Astrocyte (in vitro differentiated cells and primary cell): ENCODE data around the gene ASAP2. TPM values are rescaled to one million over a fixed set of nuclear protein-coding genes. Genes with fewer than 3 reads are reported as not detected.

ENCODE experiments used
- DNase-seq: peaks from one replicate; pipeline ENCODE4 v3.0.0-alpha.2; 2010; ENCODE audit warnings: low read depth
- FAIRE-seq: peaks from 2 replicates; lab custom pipeline; 2011; peaks lifted over from hg19 to GRCh38; lab: Jason Lieb, UNC
- H2AFZ ChIP-seq: 2 replicates; pipeline ENCODE4 v1.6.0; 2012; ENCODE audit warnings: low read depth, low read length, inconsistent platforms
- H3K27ac ChIP-seq: 2 replicates; pipeline ENCODE4 v1.5.1; 2011; ENCODE audit warnings: low read depth, low read length, inconsistent platforms
- H3K27me3 ChIP-seq: 2 replicates; pipeline ENCODE4 v1.6.0; 2011; ENCODE audit warnings: low read length, inconsistent platforms; ENCODE audit not compliant: insufficient read depth
- H3K36me3 ChIP-seq: 2 replicates; pipeline ENCODE4 v1.5.1; 2011; ENCODE audit warnings: low read length, inconsistent platforms; ENCODE audit not compliant: insufficient read depth
- H3K4me1 ChIP-seq: 2 replicates; pipeline ENCODE4 v1.5.1; 2011; ENCODE audit warnings: low read length, inconsistent platforms; ENCODE audit not compliant: insufficient read depth
- H3K4me2 ChIP-seq: 2 replicates; pipeline ENCODE4 v1.6.0; 2012; ENCODE audit warnings: low read length, inconsistent platforms
- H3K4me3 ChIP-seq: 2 replicates; pipeline ENCODE4 v1.5.1; 2011; ENCODE audit warnings: low read depth, mild to moderate bottlenecking, low read length, inconsistent platforms; ENCODE audit not compliant: insufficient read depth
- H3K79me2 ChIP-seq: 2 replicates; pipeline ENCODE4 v1.6.0; 2012; ENCODE audit warnings: mild to moderate bottlenecking, low read length, inconsistent platforms; ENCODE audit not compliant: insufficient read depth
- H3K9ac ChIP-seq: 2 replicates; pipeline ENCODE4 v1.6.0; 2012; ENCODE audit warnings: mild to moderate bottlenecking, low read length, inconsistent platforms
- H3K9me3 ChIP-seq: 2 replicates; pipeline ENCODE4 v1.5.1; 2012; ENCODE audit warnings: low read depth, mild to moderate bottlenecking, low read length, inconsistent platforms; ENCODE audit not compliant: insufficient read depth
- H4K20me1 ChIP-seq: 2 replicates; pipeline ENCODE4 v1.6.0; 2012; ENCODE audit warnings: low read length, inconsistent platforms; ENCODE audit not compliant: insufficient read depth
- H3K27ac Mint-ChIP-seq: one replicate; pipeline ENCODE4 v1.8.0; 2021; ENCODE audit warnings: mild to moderate bottlenecking, mixed read lengths; ENCODE audit not compliant: unreplicated experiment
- H3K27me3 Mint-ChIP-seq: one replicate; pipeline ENCODE4 v1.8.0; 2021; ENCODE audit warnings: low read depth, mixed read lengths; ENCODE audit not compliant: unreplicated experiment
- H3K36me3 Mint-ChIP-seq: one replicate; pipeline ENCODE4 v1.8.0; 2021; ENCODE audit warnings: low read depth, mixed read lengths; ENCODE audit not compliant: unreplicated experiment
- H3K4me1 Mint-ChIP-seq: one replicate; pipeline ENCODE4 v1.8.0; 2021; ENCODE audit warnings: low read depth, mixed read lengths; ENCODE audit not compliant: unreplicated experiment
- H3K4me3 Mint-ChIP-seq: one replicate; pipeline ENCODE4 v1.8.0; 2021; ENCODE audit warnings: mild to moderate bottlenecking, moderate library complexity, mixed read lengths; ENCODE audit not compliant: unreplicated experiment
- H3K9me3 Mint-ChIP-seq: one replicate; pipeline ENCODE4 v1.8.0; 2021; ENCODE audit warnings: mild to moderate bottlenecking, mixed read lengths; ENCODE audit not compliant: unreplicated experiment
- EZH2 ChIP-seq: IDR thresholded peaks from 2 replicates; pipeline ENCODE4 v1.6.1; 2012; ENCODE audit warnings: mild to moderate bottlenecking, low read length, inconsistent platforms; ENCODE audit not compliant: insufficient read depth
- total RNA-seq: library from RNA; stranded (reverse); gene quantifications from 2 replicates; pipeline ENCODE4 v1.2.1, GENCODE V29; 2021
- TF ChIP-seq, protein P1 (sequence below): IDR thresholded peaks from 2 replicates; pipeline ENCODE4 v1.5.1; 2011; ENCODE audit warnings: low read depth, mild to moderate bottlenecking, inconsistent platforms, low read length, moderate library complexity; ENCODE audit not compliant: insufficient read depth

The ASAP2 gene
- total RNA-seq, 1 donor from 2014 or later = 62.6 TPM

GRCh38 chr2:9415516-9416169 lies 209.0 kb downstream of the ASAP2 start:
- H3K9ac ChIP-seq = peak overlapping the region; percentile 54
- H3K27me3 ChIP-seq = no peaks in the 10 kb centered on the region
- peak overlapping the region; percentile 22 for H3K27ac Mint-ChIP-seq
- peaks cover 14% of the 10 kb centered on the region for H3K4me1 ChIP-seq
- H3K79me2 ChIP-seq = peaks cover 69% of the 10 kb centered on the region
- H3K36me3 ChIP-seq = peaks cover 9% of the 10 kb centered on the region
- no peaks in the 10 kb centered on the region for H3K9me3 ChIP-seq
- H4K20me1 ChIP-seq = peaks cover 24% of the 10 kb centered on the region
- peaks cover 4% of the 10 kb centered on the region for H3K36me3 Mint-ChIP-seq
- peak; percentile 41 for DNase-seq
- H2AFZ ChIP-seq = no peak overlapping the region
- H3K4me3 ChIP-seq = no peak overlapping the region
- FAIRE-seq = no peak
- H3K4me3 Mint-ChIP-seq = no peak overlapping the region
- H3K4me1 Mint-ChIP-seq = peaks cover 9% of the 10 kb centered on the region
- no peaks in the 10 kb centered on the region for H3K27me3 Mint-ChIP-seq
- TF ChIP-seq EZH2 = no peak
- TF ChIP-seq, protein P1, sequence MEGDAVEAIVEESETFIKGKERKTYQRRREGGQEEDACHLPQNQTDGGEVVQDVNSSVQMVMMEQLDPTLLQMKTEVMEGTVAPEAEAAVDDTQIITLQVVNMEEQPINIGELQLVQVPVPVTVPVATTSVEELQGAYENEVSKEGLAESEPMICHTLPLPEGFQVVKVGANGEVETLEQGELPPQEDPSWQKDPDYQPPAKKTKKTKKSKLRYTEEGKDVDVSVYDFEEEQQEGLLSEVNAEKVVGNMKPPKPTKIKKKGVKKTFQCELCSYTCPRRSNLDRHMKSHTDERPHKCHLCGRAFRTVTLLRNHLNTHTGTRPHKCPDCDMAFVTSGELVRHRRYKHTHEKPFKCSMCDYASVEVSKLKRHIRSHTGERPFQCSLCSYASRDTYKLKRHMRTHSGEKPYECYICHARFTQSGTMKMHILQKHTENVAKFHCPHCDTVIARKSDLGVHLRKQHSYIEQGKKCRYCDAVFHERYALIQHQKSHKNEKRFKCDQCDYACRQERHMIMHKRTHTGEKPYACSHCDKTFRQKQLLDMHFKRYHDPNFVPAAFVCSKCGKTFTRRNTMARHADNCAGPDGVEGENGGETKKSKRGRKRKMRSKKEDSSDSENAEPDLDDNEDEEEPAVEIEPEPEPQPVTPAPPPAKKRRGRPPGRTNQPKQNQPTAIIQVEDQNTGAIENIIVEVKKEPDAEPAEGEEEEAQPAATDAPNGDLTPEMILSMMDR = no peak
- H3K9me3 Mint-ChIP-seq = no peaks in the 10 kb centered on the region
- peak overlapping the region; percentile 81 for H3K27ac ChIP-seq
- H3K4me2 ChIP-seq = peak overlapping the region; percentile 70

- Histone ChIP-seq H3K9ac (peak overlapping the region; percentile 54), H3K4me1 (peaks cover 14% of the 10 kb centered on the region)
- H3K27ac Mint-ChIP-seq = peak overlapping the region; percentile 11
Observed at GRCh38 chr2:9416267-9416961, 209.8 kb downstream of the ASAP2 start.

More at GRCh38 chr2:9416267-9416961, 209.8 kb downstream of the ASAP2 start:
- Histone ChIP-seq H3K9me3 (no peaks in the 10 kb centered on the region), H3K36me3 (peaks cover 6% of the 10 kb centered on the region), H4K20me1 (peaks cover 29% of the 10 kb centered on the region), H3K79me2 (peaks cover 76% of the 10 kb centered on the region), H3K27ac (peak overlapping the region; percentile 81), H3K4me2 (peak overlapping the region; percentile 70), H2AFZ (no peak overlapping the region), H3K27me3 (no peaks in the 10 kb centered on the region), H3K4me3 (no peak overlapping the region)
- Mint-ChIP-seq H3K9me3 (no peaks in the 10 kb centered on the region), H3K27me3 (no peaks in the 10 kb centered on the region), H3K4me3 (no peak overlapping the region), H3K36me3 (peaks cover 4% of the 10 kb centered on the region), H3K4me1 (peaks cover 9% of the 10 kb centered on the region)
- no peak for FAIRE-seq
- DNase-seq = no peak
- TF ChIP-seq, protein P1 = no peak
- no peak for TF ChIP-seq EZH2
